Keratinocyte (primary cell): ENCODE data around the gene SCNN1G. TPM values are rescaled to one million over a fixed set of nuclear protein-coding genes. Genes with fewer than 3 reads are reported as not detected.

ENCODE experiments used
- DNase-seq: peaks from one replicate; pipeline ENCODE4 v3.0.0-alpha.2; 2011; ENCODE audit warnings: low read depth, missing footprints, low spot score
- FAIRE-seq: peaks from 2 replicates; lab custom pipeline; 2011; peaks lifted over from hg19 to GRCh38; lab: Jason Lieb, UNC
- H2AFZ ChIP-seq: 2 replicates; pipeline ENCODE4 v1.6.0; 2012; ENCODE audit warnings: low read length, control low read depth, inconsistent platforms; ENCODE audit not compliant: control insufficient read depth
- H3K27ac ChIP-seq: 2 replicates; pipeline ENCODE4 v1.5.1; 2011; ENCODE audit warnings: low read length; ENCODE audit not compliant: control insufficient read depth, insufficient read depth
- H3K27me3 ChIP-seq: 3 replicates; pipeline ENCODE4 v1.6.0; 2011; ENCODE audit warnings: low read length; ENCODE audit not compliant: control insufficient read depth, insufficient read depth; ENCODE audit errors: extremely low read depth
- H3K36me3 ChIP-seq, 2 experiments: 2 replicates in 1 of 2; 3 replicates in 1 of 2; pipeline ENCODE4 v1.5.1; 2011; ENCODE audit warnings: low read length in 2 of 2, mild to moderate bottlenecking in 1 of 2; ENCODE audit not compliant: control insufficient read depth in 2 of 2, insufficient read depth in 2 of 2; ENCODE audit errors: extremely low read depth in 1 of 2
- H3K4me1 ChIP-seq: 3 replicates; pipeline ENCODE4 v1.5.1; 2011; ENCODE audit warnings: low read length; ENCODE audit not compliant: control insufficient read depth, insufficient read depth; ENCODE audit errors: extremely low read depth
- H3K4me2 ChIP-seq: 3 replicates; pipeline ENCODE4 v1.6.0; 2011; ENCODE audit warnings: low read depth, low read length; ENCODE audit not compliant: control insufficient read depth, insufficient read depth; ENCODE audit errors: extremely low read depth
- H3K4me3 ChIP-seq, 3 experiments: fragments of 200-600 bp in 1 of 3; sonication (generic) in 1 of 3; 2 replicates in 2 of 3; 3 replicates in 1 of 3; pipeline ENCODE4 v1.5.1; 2011 to 2016; ENCODE audit warnings: low read length in 3 of 3, mild to moderate bottlenecking in 3 of 3, control low read depth in 2 of 3, inconsistent platforms in 1 of 3, low read depth in 1 of 3, mixed read lengths in 1 of 3, mixed run types in 1 of 3, moderate library complexity in 1 of 3; ENCODE audit not compliant: control insufficient read depth in 2 of 3, insufficient read depth in 2 of 3; ENCODE audit errors: extremely low read depth in 1 of 3
- H3K79me2 ChIP-seq: 2 replicates; pipeline ENCODE4 v1.6.0; 2012; ENCODE audit warnings: low read length; ENCODE audit not compliant: control insufficient read depth, insufficient read depth
- H3K9ac ChIP-seq: 3 replicates; pipeline ENCODE4 v1.6.0; 2011; ENCODE audit warnings: low read length; ENCODE audit not compliant: control insufficient read depth, insufficient read depth; ENCODE audit errors: extremely low read depth
- H3K9me1 ChIP-seq: 3 replicates; pipeline ENCODE4 v1.6.0; 2011; ENCODE audit warnings: low read length; ENCODE audit not compliant: control insufficient read depth, insufficient read depth; ENCODE audit errors: extremely low read depth
- H3K9me3 ChIP-seq: 2 replicates; pipeline ENCODE4 v1.5.1; 2012; ENCODE audit warnings: low read depth, low read length; ENCODE audit not compliant: control insufficient read depth
- H4K20me1 ChIP-seq: 3 replicates; pipeline ENCODE4 v1.6.0; 2011; ENCODE audit warnings: low read length; ENCODE audit not compliant: control insufficient read depth, insufficient read depth; ENCODE audit errors: extremely low read depth
- EZH2 ChIP-seq: IDR thresholded peaks from one replicate; pipeline ENCODE4 v1.6.1; 2012; ENCODE audit warnings: inconsistent platforms, mild to moderate bottlenecking, low read length, moderate library complexity
- dilution Hi-C: fragments of 300-500 bp; cut with MboI; formaldehyde crosslinking; loops from one replicate; pipeline ENCODE4 v1.7.0; 2020; ENCODE audit warnings: low sequenced_read_pairs; ENCODE audit not compliant: extremely low pct_ligation_motif_present
- polyA plus RNA-seq, 5 experiments: library from polyadenylated mRNA; depleted of rRNA in 3 of 5; stranded (reverse) in 3 of 5; stranded (forward) in 1 of 5; unstranded in 1 of 5; fragments of >200 nt; gene quantifications; 1 replicate in 1 of 5; 2 replicates in 3 of 5; 3 replicates in 1 of 5; pipeline versions ENCODE4 v1.2.1 to v1.2.3, GENCODE V29; 2011 to 2012; ENCODE audit warnings: missing spikeins in 2 of 5, low read depth in 1 of 5, low replicate concordance in 1 of 5
- TF ChIP-seq, protein P1 (sequence below), 3 experiments: IDR thresholded peaks in 1 of 3; conservative IDR thresholded peaks in 1 of 3; optimal IDR thresholded peaks in 1 of 3; 2 replicates in 2 of 3; 3 replicates in 1 of 3; pipeline versions ENCODE3 to v1.5.1; 2011; ENCODE audit warnings: low read length in 3 of 3, mild to moderate bottlenecking in 3 of 3, moderate library complexity in 2 of 3, control low read depth in 1 of 3, inconsistent platforms in 1 of 3; ENCODE audit not compliant: insufficient read depth in 2 of 3; ENCODE audit errors: extremely low read depth in 1 of 3

The SCNN1G gene
- polyA plus RNA-seq, 1 donor (not counting 4 experiments of a cell fraction or from before 2014, with no cell fraction given) = 0.25 TPM

- H3K9me1 ChIP-seq = no peaks in the 10 kb centered on the region
- no peaks in the 10 kb centered on the region for H4K20me1 ChIP-seq
- H3K4me1 ChIP-seq = peaks cover 11% of the 10 kb centered on the region
- TF ChIP-seq, protein P1, sequence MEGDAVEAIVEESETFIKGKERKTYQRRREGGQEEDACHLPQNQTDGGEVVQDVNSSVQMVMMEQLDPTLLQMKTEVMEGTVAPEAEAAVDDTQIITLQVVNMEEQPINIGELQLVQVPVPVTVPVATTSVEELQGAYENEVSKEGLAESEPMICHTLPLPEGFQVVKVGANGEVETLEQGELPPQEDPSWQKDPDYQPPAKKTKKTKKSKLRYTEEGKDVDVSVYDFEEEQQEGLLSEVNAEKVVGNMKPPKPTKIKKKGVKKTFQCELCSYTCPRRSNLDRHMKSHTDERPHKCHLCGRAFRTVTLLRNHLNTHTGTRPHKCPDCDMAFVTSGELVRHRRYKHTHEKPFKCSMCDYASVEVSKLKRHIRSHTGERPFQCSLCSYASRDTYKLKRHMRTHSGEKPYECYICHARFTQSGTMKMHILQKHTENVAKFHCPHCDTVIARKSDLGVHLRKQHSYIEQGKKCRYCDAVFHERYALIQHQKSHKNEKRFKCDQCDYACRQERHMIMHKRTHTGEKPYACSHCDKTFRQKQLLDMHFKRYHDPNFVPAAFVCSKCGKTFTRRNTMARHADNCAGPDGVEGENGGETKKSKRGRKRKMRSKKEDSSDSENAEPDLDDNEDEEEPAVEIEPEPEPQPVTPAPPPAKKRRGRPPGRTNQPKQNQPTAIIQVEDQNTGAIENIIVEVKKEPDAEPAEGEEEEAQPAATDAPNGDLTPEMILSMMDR (optimal IDR thresholded peaks at IDR 0.05 in 1 of 3, IDR thresholded peaks at IDR 0.05 in 1 of 3, conservative IDR thresholded peaks at IDR 0.05 in 1 of 3; ENCODE audit: extremely low read depth in 1 of 3, insufficient read depth in 2 of 3, low read length in 3 of 3) = peak; percentile 81 to 99 (median 96)
- no peak for TF ChIP-seq EZH2
- no peaks in the 10 kb centered on the region for H3K9me3 ChIP-seq
- no peak for FAIRE-seq
- H3K27ac ChIP-seq = no peak overlapping the region
- peak; percentile 42 for DNase-seq
- peak overlapping the region in 1 of 3 experiments; percentile 49 for H3K4me3 ChIP-seq
- peak overlapping the region; percentile 49 for H3K4me2 ChIP-seq
- no peaks in the 10 kb centered on the region for H3K79me2 ChIP-seq
- no peaks in the 10 kb centered on the region for H3K36me3 ChIP-seq
- dilution Hi-C loops = no loop called here
- no peak overlapping the region for H2AFZ ChIP-seq
- no peak overlapping the region for H3K9ac ChIP-seq
- H3K27me3 ChIP-seq = peaks cover 42% of the 10 kb centered on the region
Observed at GRCh38 chr16:23182206-23182678, 303 bp upstream of the SCNN1G start.

GRCh38 chr16:23183543-23183862, 958 bp downstream of the SCNN1G start:
- Histone ChIP-seq H3K9me1 (no peaks in the 10 kb centered on the region), H3K27me3 (peaks cover 45% of the 10 kb centered on the region), H3K9me3 (no peaks in the 10 kb centered on the region), H3K4me2 (peak overlapping the region; percentile 67), H2AFZ (no peak overlapping the region), H3K27ac (no peak overlapping the region), H4K20me1 (no peaks in the 10 kb centered on the region), H3K79me2 (no peaks in the 10 kb centered on the region), H3K4me1 (peaks cover 11% of the 10 kb centered on the region), H3K9ac (no peak overlapping the region), H3K36me3 (no peaks in the 10 kb centered on the region), H3K4me3 (peak overlapping the region in 1 of 3 experiments; percentile 49)
- TF ChIP-seq, protein P1 (optimal IDR thresholded peaks at IDR 0.05 in 1 of 3, IDR thresholded peaks at IDR 0.05 in 1 of 3, conservative IDR thresholded peaks at IDR 0.05 in 1 of 3; ENCODE audit: extremely low read depth in 1 of 3, insufficient read depth in 2 of 3, low read length in 3 of 3) = no peak
- TF ChIP-seq EZH2 = no peak
- dilution Hi-C loops = no loop called here
- FAIRE-seq (no peak), DNase-seq (no peak)
